Activated CD8-positive, alpha-beta memory T cell treated with anti-CD3 and anti-CD28 coated beads, Interleukin-2, amount 50 U/mL, for 24 hours (primary cell): ENCODE data around the gene SH3PXD2B.
"Not testable (repeated sequence)": the region's sequence is repeated elsewhere in the genome, so short reads cannot be mapped to it uniquely, and the experiment has no call there.

Source experiments
- DNase-seq: peaks from one replicate; pipeline ENCODE4 v3.0.0-alpha.2; 2020; ENCODE audit errors: extremely low read depth

The SH3PXD2B gene

GRCh38 chr5:172402031-172402430, 52.3 kb downstream of the SH3PXD2B start:
- DNase-seq = not testable (repeated sequence)

DNA sequence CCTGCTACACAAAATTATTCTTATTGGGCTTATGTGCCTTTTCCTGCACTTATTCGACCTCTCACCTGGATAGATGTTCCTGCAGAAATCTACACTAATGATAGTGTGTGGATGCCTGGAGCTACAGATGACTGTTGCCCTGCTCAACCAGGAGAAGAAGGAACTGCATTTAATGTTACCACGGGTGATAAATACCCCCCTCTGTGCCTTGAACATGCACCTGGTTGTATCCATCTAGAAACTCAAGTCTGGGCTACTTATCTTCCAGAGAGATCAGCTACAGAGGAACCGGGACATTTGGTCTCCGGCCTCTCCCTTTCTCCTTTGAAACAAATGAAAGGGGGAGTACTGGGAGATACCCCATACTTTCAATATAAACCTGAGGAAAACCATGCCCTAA, 54.5 kb downstream of the SH3PXD2B start:
- DNase-seq = no peak

DNA sequence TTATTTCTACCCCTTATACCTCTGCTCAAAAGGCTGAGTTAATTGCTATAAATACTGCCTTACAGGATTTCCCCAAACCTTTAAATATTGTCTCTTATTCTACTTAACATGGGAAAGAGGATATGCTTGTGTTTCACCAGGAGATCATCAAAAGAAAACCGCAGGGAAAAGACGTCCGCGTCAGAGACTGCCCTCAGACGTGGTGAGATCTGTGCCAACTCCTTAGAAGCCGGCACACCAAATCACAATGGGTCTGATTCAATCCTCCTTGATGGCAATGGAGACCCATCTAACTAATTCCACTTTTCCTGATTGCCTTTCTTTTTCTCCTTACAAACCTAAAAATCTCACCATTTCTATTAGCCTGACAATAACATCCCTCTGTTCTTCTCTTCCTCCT, 55.0 kb downstream of the SH3PXD2B start:
- no peak for DNase-seq

- DNase-seq = not testable (repeated sequence)
Observed at GRCh38 chr5:172398645-172399044, 55.7 kb downstream of the SH3PXD2B start.

- not testable (repeated sequence) for DNase-seq
Observed at GRCh38 chr5:172396994-172397393, 57.3 kb downstream of the SH3PXD2B start.

- DNase-seq = no peak
Observed at GRCh38 chr5:172396220-172396619, 58.1 kb downstream of the SH3PXD2B start.

- no peak for DNase-seq
Observed at GRCh38 chr5:172395483-172395882, 58.8 kb downstream of the SH3PXD2B start.

- no peak for DNase-seq
Observed at GRCh38 chr5:172389578-172390112, 64.7 kb downstream of the SH3PXD2B start.

DNA sequence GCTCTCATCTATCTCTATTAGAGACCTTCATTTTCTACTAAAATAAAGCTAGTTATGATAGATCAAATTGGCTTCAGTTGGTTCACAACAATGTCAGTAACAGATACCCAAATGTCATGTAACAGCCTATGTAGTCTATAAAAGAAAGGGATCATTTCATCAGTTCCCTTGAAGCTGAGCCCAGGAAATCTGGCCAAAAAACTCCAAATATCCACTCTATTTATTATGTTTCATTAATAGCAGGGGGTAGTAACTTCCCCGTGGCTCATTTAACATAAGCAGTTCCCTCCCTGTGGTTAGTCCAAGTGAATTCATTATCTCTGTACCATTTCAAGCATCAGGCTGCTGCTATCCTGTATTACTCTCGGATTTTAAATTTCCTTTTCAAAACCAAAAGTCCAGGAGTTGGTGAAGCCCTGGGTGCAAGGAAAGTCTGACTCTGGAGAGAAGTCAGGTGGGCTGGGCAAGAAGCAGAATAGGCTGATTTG, 66.0 kb downstream of the SH3PXD2B start:
- no peak for DNase-seq

DNA sequence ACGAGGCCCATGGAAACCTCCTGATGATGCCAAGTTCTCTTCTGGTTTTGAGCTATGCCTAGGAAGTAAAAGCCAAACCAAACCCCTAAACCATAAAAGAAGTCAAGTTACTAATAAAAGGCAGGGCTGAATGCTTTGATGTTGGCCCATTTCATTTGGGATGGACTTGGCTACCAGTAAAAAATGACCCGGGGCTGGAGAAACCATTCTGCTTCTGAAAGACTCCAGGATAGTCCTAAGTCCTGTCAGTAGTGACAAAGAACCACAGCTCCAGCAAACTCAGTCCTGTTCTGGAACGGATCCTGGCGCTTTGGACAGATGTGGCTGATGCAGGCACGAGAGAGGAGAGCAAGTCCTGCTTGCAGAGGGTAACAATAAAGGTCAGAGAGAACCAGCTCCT, 68.6 kb downstream of the SH3PXD2B start:
- DNase-seq = no peak

DNA sequence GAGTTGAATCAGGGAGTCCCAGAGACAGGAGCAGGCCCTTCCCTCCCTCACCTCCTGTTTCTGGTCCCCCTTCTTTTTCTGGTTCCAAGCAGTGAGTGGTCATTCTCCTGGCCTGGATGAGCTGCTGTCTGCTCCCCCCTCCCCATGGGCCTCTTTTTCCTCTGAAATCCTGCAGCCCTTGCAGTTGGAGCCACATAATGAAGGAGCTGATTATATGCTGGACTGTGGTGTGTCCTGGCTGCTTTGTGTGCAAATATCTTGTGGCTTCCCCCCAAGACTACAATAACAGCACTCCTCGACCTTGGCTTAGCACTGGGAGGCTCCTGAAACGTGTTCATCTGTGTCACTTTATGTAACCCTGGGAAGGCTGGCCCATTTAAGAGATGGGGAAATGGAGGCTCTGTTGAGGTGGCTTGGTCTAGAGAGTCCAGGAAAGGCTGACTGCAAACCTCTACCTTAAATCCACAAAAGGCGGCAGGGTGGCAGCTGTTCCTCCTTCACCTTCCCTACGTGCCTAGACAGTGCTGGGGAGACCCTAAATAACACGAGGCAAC, 69.2 kb downstream of the SH3PXD2B start:
- DNase-seq = no peak

GRCh38 chr5:172383191-172383802, 71.0 kb downstream of the SH3PXD2B start:
- no peak for DNase-seq

DNA sequence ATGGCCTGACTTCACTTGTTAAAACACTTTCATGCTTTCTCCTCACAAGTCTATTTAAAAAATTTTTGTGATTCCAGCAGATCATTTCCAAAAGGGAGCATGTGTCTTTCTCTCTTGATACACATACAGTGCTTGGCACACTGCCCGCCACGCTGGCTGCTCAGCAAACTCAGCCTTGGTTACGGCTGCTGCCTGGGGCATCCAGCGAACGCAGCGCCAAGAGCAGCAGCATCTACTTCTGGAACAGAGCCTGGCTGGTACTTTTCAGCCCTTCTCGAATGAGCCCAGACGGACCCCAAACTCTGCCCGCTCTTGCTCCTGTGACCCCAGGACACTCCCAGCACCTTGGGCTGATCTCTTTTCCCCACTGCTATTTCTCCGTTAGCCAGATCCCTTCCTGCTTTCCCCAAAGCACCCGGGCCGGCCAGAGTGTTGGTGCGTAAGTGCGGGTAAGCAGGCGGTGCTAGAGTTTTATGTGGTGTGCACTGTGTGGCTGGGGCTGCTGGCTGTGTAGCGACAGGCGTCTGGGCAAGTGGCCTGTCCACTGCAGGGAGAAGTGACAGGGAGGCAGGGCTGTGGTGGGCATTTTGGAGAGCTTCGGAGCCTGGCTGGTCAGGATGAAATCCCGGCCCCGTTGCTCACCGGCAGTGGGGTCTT, 73.2 kb downstream of the SH3PXD2B start:
- DNase-seq = no peak

DNA sequence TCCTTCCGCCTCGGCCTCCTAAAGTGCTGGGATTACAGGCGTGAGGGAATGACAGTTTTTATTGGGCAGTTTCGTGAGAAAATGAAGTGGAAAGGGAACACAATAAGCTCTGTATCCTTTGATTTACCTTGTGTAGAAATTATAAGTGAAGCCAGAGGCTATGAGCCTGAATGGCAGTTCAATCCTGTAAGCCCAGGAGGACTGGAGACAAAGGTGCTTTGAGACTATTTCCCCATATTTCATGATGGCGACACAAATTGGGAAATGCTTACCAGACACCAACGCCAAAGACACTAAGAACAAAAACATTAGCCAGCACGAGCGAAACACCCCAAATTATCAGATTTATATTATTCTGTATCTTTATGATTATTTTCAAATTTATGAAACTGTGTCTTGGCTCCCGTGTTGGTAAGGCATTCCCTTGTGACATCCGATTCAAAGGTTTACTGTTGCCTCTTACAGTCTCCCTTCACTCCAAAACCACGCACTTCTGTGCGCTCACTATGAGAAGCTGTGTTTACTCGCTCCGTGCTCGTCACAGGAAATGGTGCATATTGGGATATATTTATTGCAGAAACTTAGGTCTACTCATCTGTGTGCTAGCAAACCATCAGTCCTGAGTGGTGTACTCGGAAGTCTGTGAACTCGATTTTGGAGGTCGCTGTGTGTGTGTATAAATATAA, 73.9 kb downstream of the SH3PXD2B start:
- no peak for DNase-seq

GRCh38 chr5:172379481-172379880, 74.8 kb downstream of the SH3PXD2B start:
- DNase-seq = no peak

- DNase-seq = no peak
Observed at GRCh38 chr5:172377856-172378255, 76.5 kb downstream of the SH3PXD2B start.

DNA sequence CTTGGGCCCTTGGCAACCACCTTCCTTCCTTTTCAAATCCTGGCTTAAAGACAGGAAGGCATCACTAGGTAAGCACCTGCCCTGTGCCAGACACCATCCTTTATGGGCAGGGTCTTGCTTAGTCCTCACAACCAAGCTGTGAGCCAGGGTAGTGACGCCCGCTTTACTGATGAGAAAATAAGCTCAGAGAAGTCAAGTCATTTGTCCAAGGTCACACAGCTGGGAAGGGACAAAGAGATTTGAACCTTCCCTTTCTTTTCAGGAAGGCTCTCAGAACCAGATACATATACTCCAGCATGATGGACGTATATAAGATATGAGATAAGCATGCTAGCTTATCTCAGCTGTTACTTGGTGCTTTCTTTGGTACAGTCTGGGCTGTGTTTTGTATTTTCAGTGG, 76.9 kb downstream of the SH3PXD2B start:
- no peak for DNase-seq

- no peak for DNase-seq
Observed at GRCh38 chr5:172374783-172375182, 79.5 kb downstream of the SH3PXD2B start.

DNA sequence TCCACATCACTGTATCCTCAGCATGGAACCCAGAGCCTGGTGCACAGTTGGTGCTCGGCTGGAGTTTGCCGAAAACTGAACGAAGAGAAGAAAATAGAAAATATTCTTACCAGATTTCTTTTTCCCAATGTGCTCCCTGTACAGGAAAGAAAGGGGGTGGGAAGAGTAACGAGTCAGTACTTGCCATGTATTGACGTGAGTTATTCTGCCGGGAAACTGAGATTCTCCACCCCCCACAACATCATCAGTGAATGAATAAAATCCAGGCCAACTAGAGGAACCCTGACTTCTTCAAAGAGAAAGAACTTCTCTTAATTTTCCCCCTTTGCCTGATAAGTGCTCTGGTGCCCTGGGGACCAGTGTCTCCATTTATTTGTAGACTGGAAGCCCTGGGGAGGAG, 80.6 kb downstream of the SH3PXD2B start:
- DNase-seq = no peak

DNA sequence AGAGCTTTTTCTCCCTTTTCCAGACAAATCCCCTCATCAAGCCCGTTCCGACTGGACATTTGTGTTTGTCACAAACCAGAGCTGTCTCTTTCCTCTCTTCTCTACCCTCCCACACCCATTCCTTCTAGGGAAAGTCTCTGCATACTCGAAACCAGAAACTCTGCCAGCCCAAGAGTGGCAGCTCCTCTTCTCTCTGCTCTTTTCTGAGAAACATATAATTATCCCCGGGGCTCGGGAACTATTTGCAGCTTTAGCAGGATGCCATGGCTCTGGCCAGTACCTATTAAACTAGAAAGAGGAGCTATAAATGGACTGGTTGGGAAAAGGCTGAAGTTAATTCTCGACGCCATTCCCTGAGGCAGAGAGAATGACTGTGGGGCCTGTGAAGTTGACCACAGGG, 82.6 kb downstream of the SH3PXD2B start:
- DNase-seq = no peak

DNA sequence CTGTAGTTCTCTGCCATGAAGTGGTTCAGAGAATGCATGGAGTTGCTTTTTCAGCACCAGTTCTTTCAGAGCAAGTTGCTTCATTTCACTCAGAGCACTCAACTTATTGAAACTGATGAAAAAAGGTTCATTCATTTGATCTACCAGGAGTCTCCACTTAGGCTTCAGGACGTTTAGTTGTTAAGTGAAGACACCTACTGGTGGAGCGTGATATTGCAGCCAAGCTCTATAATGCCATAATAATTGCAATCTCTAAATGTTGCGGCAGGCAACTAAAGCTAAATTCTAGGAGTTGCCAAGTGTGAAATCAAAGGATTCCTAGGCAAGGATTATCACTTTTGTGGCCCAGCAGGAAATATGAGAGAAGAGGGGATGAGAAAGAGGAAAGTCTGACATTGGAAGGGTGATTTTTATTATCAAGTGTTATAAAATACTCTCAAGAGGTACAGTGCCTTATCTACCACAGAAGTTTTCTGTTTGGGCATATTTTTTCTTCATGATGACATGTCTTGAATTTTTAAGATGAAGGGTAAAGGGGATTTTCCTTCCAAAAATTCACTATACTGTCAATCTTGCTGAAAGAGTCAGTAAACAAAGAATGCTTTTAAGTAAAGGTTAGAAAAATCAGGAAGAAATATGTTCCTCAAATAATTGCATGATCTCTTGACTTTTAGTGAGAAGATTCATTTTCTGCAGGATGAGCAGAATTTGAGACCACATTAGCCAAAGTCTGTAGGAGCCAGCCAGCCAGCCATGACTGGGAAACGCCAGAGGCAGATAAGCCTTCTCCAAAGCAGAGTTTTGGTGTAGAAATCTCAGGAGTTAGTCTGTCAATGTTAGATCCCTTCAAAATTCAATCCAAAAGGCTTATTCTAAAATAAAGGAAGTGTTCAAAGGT, 83.4 kb downstream of the SH3PXD2B start:
- no peak for DNase-seq
